HEK293 (cell line): ENCODE data around the gene PDK1.

Source experiments
- CTCF ChIA-PET: fragments of 350-600 bp; formaldehyde crosslinking; extraction: SDS; loops from one replicate; lab custom pipeline; 2021; ENCODE audit warnings: antibody characterized with exemption; lab: Yijun Ruan, JAX
- POLR2A ChIA-PET: fragments of 300-600 bp; formaldehyde crosslinking; extraction: SDS; loops from one replicate; lab custom pipeline; 2020; ENCODE audit warnings: antibody characterized with exemption, inconsistent platforms; lab: Yijun Ruan, JAX
- H3K27ac ChIP-seq: fragments of 200-500 bp; sonication (Bioruptor generic); 2 replicates; pipeline ENCODE4 v1.5.1; 2014; ENCODE audit warnings: low read depth, low read length, control low read depth, inconsistent platforms; ENCODE audit errors: extremely low read depth
- H3K36me3 ChIP-seq, 2 experiments: fragments of 200-500 bp in 1 of 2; sonication (Bioruptor generic) in 1 of 2; 1 replicate in 1 of 2; 2 replicates in 1 of 2; pipeline ENCODE4 v1.5.1; 2014 to 2017; ENCODE audit warnings: inconsistent platforms in 2 of 2, low read length in 2 of 2; ENCODE audit not compliant: control insufficient read depth in 2 of 2, insufficient read depth in 1 of 2
- H3K4me1 ChIP-seq: fragments of 200-500 bp; sonication (Bioruptor generic); 2 replicates; pipeline ENCODE4 v1.5.1; 2014; ENCODE audit warnings: mild to moderate bottlenecking, low read length, inconsistent platforms; ENCODE audit not compliant: control insufficient read depth, insufficient read depth
- H3K4me3 ChIP-seq: 2 replicates; pipeline ENCODE4 v1.5.1; 2011; ENCODE audit warnings: low read depth, mild to moderate bottlenecking, control low read depth, low read length, moderate library complexity
- H3K9me3 ChIP-seq: fragments of 200-500 bp; sonication (Bioruptor generic); 2 replicates; pipeline ENCODE4 v1.5.1; 2014; ENCODE audit warnings: low read depth, low read length, inconsistent platforms; ENCODE audit not compliant: control insufficient read depth, insufficient read depth
- IKZF3 ChIP-seq: fragments of 450-650 bp; IDR thresholded peaks from 2 replicates; pipeline ENCODE4 v1.5.0; 2018; ENCODE audit warnings: missing biosample characterization, mild to moderate bottlenecking, missing genetic modification characterization, moderate library complexity
- YY2 ChIP-seq: fragments of 450-650 bp; formaldehyde crosslinking; IDR thresholded peaks from 2 replicates; pipeline ENCODE4 v1.5.1; 2016; ENCODE audit warnings: missing biosample characterization, missing genetic modification characterization
- ZFP3 ChIP-seq: fragments of 450-650 bp; formaldehyde crosslinking; IDR thresholded peaks from 2 replicates; pipeline ENCODE4 v1.5.1; 2016; ENCODE audit warnings: low read depth, missing biosample characterization, missing genetic modification characterization
- ZNF140 ChIP-seq: fragments of 450-650 bp; formaldehyde crosslinking; IDR thresholded peaks from 2 replicates; pipeline ENCODE4 v1.5.1; 2016; ENCODE audit warnings: missing biosample characterization, missing genetic modification characterization
- ZNF221 ChIP-seq: fragments of 450-650 bp; formaldehyde crosslinking; IDR thresholded peaks from 2 replicates; pipeline ENCODE4 v1.5.1; 2017; ENCODE audit warnings: missing biosample characterization, missing genetic modification characterization, borderline replicate concordance
- ZNF302 ChIP-seq: fragments of 450-650 bp; formaldehyde crosslinking; IDR thresholded peaks from 2 replicates; pipeline ENCODE4 v1.5.1; 2016; ENCODE audit warnings: missing biosample characterization, missing genetic modification characterization, low read depth
- ZNF341 ChIP-seq: fragments of 450-650 bp; formaldehyde crosslinking; IDR thresholded peaks from 2 replicates; pipeline ENCODE4; 2016; ENCODE audit warnings: low read depth, missing biosample characterization, missing genetic modification characterization
- ZNF544 ChIP-seq: fragments of 450-650 bp; formaldehyde crosslinking; IDR thresholded peaks from 2 replicates; pipeline ENCODE4 v1.5.0; 2017; ENCODE audit warnings: missing biosample characterization, missing genetic modification characterization
- ZNF549 ChIP-seq: fragments of 450-650 bp; IDR thresholded peaks from 2 replicates; pipeline ENCODE4 v1.5.1; 2018; ENCODE audit warnings: missing biosample characterization, missing genetic modification characterization, mild to moderate bottlenecking, inconsistent platforms, moderate library complexity
- ZNF560 ChIP-seq: fragments of 450-650 bp; formaldehyde crosslinking; IDR thresholded peaks from 2 replicates; pipeline ENCODE4 v1.5.1; 2017; ENCODE audit warnings: missing biosample characterization, missing genetic modification characterization, borderline replicate concordance
- ZNF629 ChIP-seq: fragments of 450-650 bp; formaldehyde crosslinking; IDR thresholded peaks from 2 replicates; pipeline ENCODE4 v1.5.1; 2017; ENCODE audit warnings: missing biosample characterization, missing genetic modification characterization
- ZNF660 ChIP-seq: fragments of 450-650 bp; IDR thresholded peaks from 2 replicates; pipeline ENCODE4 v1.5.1; 2018; ENCODE audit warnings: missing biosample characterization, mild to moderate bottlenecking, missing genetic modification characterization
- TF ChIP-seq, protein P1 (sequence below): fragments of 450-650 bp; formaldehyde crosslinking; conservative IDR thresholded peaks from 2 replicates; pipeline ENCODE4 v1.5.1; 2016; ENCODE audit warnings: low read depth, missing biosample characterization, missing genetic modification characterization
- TF ChIP-seq, protein P2 (sequence below): fragments of 450-650 bp; formaldehyde crosslinking; IDR thresholded peaks from 2 replicates; pipeline ENCODE4 v1.5.1; 2016; ENCODE audit warnings: missing biosample characterization, missing genetic modification characterization
- TF ChIP-seq, protein P3 (sequence below): fragments of 450-650 bp; formaldehyde crosslinking; IDR thresholded peaks from 2 replicates; pipeline ENCODE4 v1.5.1; 2016; ENCODE audit warnings: missing biosample characterization, missing genetic modification characterization
- TF ChIP-seq, protein P4 (sequence below): fragments of 450-650 bp; formaldehyde crosslinking; IDR thresholded peaks from 2 replicates; pipeline ENCODE4 v1.5.1; 2016; ENCODE audit warnings: missing biosample characterization, missing genetic modification characterization

Gene PDK1

DNA sequence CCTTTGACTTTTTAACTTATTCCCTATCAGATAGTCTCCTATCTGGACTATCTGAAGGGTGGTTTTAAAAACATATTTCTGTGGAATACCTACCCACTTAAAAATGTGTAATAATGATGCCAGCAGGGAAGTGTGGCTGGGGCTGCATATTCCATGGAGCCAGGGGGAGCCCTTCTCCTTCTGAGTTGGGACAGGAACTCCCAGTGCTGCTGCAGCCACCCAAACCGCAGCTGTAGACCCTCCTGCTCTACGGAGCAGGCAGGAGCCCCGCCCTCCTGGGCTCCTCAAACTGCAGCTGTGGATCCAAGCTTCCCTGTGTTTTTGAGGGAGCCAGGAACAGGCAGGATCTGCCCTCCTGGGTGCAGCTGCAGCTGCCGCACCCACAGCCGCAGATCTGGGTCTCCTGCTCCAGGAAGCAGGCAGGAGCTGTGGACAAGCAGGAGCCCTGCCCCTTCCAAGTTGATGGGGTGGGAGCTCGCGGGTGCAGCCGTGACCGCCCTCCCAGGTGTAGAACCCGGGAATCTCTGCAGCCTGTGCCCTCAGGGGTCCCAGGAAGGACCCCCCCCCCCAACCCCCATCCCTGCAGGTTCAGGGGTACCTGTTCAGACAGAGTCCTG is 57.8 kb downstream of the PDK1 start:
- POLR2A ChIA-PET, result no interaction called here
- Histone ChIP-seq H3K27ac (no peak overlapping the region), H3K4me3 (no peak overlapping the region), H3K9me3 (no peaks in the 10 kb centered on the region), H3K36me3 (peaks cover 0 to 7% of the 10 kb centered on the region in 2 experiments; a peak in 1 of 3 replicates), H3K4me1 (no peaks in the 10 kb centered on the region)
- CTCF ChIA-PET, result no interaction called here
- TF ChIP-seq ZNF549 (tag by site-specific recombination) (no peak), ZNF302 (tag by site-specific recombination) (no peak), IKZF3 (tag by site-specific recombination) (no peak), ZNF544 (tag by site-specific recombination) (no peak), ZFP3 (no peak), YY2 (tag by site-specific recombination) (no peak), ZNF629 (no peak), ZNF221 (tag by site-specific recombination) (no peak), ZNF560 (no peak), ZNF341 (tag by site-specific recombination) (no peak), ZNF660 (tag by site-specific recombination) (no peak), ZNF140 (tag by site-specific recombination) (no peak)
- TF ChIP-seq, protein P1, sequence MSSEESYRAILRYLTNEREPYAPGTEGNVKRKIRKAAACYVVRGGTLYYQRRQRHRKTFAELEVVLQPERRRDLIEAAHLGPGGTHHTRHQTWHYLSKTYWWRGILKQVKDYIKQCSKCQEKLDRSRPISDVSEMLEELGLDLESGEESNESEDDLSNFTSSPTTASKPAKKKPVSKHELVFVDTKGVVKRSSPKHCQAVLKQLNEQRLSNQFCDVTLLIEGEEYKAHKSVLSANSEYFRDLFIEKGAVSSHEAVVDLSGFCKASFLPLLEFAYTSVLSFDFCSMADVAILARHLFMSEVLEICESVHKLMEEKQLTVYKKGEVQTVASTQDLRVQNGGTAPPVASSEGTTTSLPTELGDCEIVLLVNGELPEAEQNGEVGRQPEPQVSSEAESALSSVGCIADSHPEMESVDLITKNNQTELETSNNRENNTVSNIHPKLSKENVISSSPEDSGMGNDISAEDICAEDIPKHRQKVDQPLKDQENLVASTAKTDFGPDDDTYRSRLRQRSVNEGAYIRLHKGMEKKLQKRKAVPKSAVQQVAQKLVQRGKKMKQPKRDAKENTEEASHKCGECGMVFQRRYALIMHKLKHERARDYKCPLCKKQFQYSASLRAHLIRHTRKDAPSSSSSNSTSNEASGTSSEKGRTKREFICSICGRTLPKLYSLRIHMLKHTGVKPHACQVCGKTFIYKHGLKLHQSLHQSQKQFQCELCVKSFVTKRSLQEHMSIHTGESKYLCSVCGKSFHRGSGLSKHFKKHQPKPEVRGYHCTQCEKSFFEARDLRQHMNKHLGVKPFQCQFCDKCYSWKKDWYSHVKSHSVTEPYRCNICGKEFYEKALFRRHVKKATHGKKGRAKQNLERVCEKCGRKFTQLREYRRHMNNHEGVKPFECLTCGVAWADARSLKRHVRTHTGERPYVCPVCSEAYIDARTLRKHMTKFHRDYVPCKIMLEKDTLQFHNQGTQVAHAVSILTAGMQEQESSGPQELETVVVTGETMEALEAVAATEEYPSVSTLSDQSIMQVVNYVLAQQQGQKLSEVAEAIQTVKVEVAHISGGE, result no peak
- TF ChIP-seq, protein P2, sequence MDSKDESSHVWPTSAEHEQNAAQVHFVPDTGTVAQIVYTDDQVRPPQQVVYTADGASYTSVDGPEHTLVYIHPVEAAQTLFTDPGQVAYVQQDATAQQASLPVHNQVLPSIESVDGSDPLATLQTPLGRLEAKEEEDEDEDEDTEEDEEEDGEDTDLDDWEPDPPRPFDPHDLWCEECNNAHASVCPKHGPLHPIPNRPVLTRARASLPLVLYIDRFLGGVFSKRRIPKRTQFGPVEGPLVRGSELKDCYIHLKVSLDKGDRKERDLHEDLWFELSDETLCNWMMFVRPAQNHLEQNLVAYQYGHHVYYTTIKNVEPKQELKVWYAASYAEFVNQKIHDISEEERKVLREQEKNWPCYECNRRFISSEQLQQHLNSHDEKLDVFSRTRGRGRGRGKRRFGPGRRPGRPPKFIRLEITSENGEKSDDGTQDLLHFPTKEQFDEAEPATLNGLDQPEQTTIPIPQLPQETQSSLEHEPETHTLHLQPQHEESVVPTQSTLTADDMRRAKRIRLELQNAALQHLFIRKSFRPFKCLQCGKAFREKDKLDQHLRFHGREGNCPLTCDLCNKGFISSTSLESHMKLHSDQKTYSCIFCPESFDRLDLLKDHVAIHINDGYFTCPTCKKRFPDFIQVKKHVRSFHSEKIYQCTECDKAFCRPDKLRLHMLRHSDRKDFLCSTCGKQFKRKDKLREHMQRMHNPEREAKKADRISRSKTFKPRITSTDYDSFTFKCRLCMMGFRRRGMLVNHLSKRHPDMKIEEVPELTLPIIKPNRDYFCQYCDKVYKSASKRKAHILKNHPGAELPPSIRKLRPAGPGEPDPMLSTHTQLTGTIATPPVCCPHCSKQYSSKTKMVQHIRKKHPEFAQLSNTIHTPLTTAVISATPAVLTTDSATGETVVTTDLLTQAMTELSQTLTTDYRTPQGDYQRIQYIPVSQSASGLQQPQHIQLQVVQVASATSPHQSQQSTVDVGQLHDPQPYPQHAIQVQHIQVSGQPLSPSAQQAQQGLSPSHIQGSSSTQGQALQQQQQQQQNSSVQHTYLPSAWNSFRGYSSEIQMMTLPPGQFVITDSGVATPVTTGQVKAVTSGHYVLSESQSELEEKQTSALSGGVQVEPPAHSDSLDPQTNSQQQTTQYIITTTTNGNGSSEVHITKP (tag by site-specific recombination), result no peak
- TF ChIP-seq, protein P3, sequence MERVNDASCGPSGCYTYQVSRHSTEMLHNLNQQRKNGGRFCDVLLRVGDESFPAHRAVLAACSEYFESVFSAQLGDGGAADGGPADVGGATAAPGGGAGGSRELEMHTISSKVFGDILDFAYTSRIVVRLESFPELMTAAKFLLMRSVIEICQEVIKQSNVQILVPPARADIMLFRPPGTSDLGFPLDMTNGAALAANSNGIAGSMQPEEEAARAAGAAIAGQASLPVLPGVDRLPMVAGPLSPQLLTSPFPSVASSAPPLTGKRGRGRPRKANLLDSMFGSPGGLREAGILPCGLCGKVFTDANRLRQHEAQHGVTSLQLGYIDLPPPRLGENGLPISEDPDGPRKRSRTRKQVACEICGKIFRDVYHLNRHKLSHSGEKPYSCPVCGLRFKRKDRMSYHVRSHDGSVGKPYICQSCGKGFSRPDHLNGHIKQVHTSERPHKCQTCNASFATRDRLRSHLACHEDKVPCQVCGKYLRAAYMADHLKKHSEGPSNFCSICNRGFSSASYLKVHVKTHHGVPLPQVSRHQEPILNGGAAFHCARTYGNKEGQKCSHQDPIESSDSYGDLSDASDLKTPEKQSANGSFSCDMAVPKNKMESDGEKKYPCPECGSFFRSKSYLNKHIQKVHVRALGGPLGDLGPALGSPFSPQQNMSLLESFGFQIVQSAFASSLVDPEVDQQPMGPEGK (tag by site-specific recombination), result no peak
- TF ChIP-seq, protein P4, sequence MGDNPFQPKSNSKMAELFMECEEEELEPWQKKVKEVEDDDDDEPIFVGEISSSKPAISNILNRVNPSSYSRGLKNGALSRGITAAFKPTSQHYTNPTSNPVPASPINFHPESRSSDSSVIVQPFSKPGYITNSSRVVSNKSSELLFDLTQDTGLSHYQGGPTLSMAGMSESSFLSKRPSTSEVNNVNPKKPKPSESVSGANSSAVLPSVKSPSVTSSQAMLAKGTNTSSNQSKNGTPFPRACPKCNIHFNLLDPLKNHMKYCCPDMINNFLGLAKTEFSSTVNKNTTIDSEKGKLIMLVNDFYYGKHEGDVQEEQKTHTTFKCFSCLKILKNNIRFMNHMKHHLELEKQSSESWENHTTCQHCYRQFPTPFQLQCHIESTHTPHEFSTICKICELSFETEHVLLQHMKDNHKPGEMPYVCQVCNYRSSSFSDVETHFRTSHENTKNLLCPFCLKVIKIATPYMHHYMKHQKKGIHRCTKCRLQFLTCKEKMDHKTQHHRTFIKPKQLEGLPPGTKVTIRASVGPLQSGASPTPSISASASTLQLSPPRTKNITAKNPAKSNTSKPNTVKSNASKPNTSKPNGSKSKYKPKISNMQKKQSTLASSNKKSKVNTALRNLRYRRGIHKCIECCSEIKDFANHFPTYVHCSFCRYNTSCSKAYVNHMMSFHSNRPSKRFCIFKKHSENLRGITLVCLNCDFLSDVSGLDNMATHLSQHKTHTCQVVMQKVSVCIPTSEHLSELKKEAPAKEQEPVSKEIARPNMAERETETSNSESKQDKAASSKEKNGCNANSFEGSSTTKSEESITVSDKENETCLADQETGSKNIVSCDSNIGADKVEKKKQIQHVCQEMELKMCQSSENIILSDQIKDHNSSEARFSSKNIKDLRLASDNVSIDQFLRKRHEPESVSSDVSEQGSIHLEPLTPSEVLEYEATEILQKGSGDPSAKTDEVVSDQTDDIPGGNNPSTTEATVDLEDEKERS (tag by site-specific recombination), result no peak
